Endodermal cell (in vitro differentiated cells): ENCODE data around the gene KIF25. TPM values are rescaled to one million over a fixed set of nuclear protein-coding genes. Genes with fewer than 3 reads are reported as not detected.

Source experiments
- DNase-seq: peaks from one replicate; pipeline ENCODE4 v3.0.0-alpha.2; 2017
- H3K27ac ChIP-seq: 2 replicates; pipeline ENCODE4 v1.5.1; 2013; ENCODE audit warnings: mild to moderate bottlenecking, low read depth, low read length, moderate library complexity
- H3K27me3 ChIP-seq: 2 replicates; pipeline ENCODE4 v1.6.1; 2013; ENCODE audit warnings: mild to moderate bottlenecking, low read length, moderate library complexity; ENCODE audit not compliant: insufficient read depth, control insufficient read depth, poor library complexity, severe bottlenecking
- H3K36me3 ChIP-seq: 2 replicates; pipeline ENCODE4 v1.7.0; 2013; ENCODE audit warnings: mild to moderate bottlenecking, low read length, moderate library complexity; ENCODE audit not compliant: control insufficient read depth, insufficient read depth
- H3K4me1 ChIP-seq: one replicate; pipeline ENCODE4 v1.7.0; 2013; ENCODE audit warnings: low read length; ENCODE audit not compliant: control insufficient read depth, insufficient read depth
- H3K4me3 ChIP-seq: 2 replicates; pipeline ENCODE4 v1.5.1; 2013; ENCODE audit warnings: mild to moderate bottlenecking, low read length, moderate library complexity
- H3K9ac ChIP-seq: 2 replicates; pipeline ENCODE4 v1.6.1; 2013; ENCODE audit warnings: mild to moderate bottlenecking, low read length, moderate library complexity; ENCODE audit not compliant: poor library complexity, severe bottlenecking; ENCODE audit errors: extremely low read depth
- H3K9me3 ChIP-seq: 2 replicates; pipeline ENCODE4 v1.6.1; 2013; ENCODE audit warnings: mild to moderate bottlenecking, low read length, moderate library complexity; ENCODE audit not compliant: control insufficient read depth
- H3K27ac Mint-ChIP-seq: 2 replicates; pipeline ENCODE4 v1.8.0; 2020; ENCODE audit warnings: mixed read lengths
- H3K27me3 Mint-ChIP-seq: 2 replicates; pipeline ENCODE4 v1.8.0; 2021; ENCODE audit warnings: mild to moderate bottlenecking, mixed read lengths; ENCODE audit not compliant: insufficient read depth
- H3K36me3 Mint-ChIP-seq: 2 replicates; pipeline ENCODE4 v1.8.0; 2020; ENCODE audit warnings: low read depth, mixed read lengths
- H3K4me1 Mint-ChIP-seq: 2 replicates; pipeline ENCODE4 v1.8.0; 2020; ENCODE audit warnings: mixed read lengths
- H3K4me3 Mint-ChIP-seq: 2 replicates; pipeline ENCODE4 v1.8.0; 2020; ENCODE audit warnings: mild to moderate bottlenecking, moderate library complexity, mixed read lengths
- H3K9me3 Mint-ChIP-seq: 2 replicates; pipeline ENCODE4 v1.8.0; 2020; ENCODE audit warnings: mild to moderate bottlenecking, mixed read lengths
- CTCF ChIP-seq: fragments of 200-600 bp; sonication (generic); conservative IDR thresholded peaks from 2 replicates; pipeline ENCODE4 v1.5.0; 2021; ENCODE audit warnings: antibody characterized with exemption, mild to moderate bottlenecking
- WGBS, 2 experiments: methylation state at CpG; one replicate each; pipeline versions ENCODE4 v1.1.5 to v1.1.7; 2013; ENCODE audit warnings: missing lambda C conversion rate in 2 of 2, mixed read lengths in 1 of 2; ENCODE audit not compliant: insufficient coverage in 1 of 2, insufficient read length in 1 of 2; 5-methylcytosine and 5-hydroxymethylcytosine counted together
- total RNA-seq, 2 donors: library from RNA; stranded (reverse); fragmentation: NEBNext Ultra II Directional in 1 of 2; extraction: Animal tissue kit (Norgen Biotek cat#: 25700) in 1 of 2; gene quantifications; 2 replicates in 1 of 2; 3 replicates in 1 of 2; pipeline ENCODE4 v1.2.1, GENCODE V29; 2021

The KIF25 gene
- total RNA-seq, 2 donors from 2014 or later, result 1.3 TPM; not detected in 1

GRCh38 chr6:168050225-168050880 is 52.9 kb downstream of the KIF25 start:
- no peaks in the 10 kb centered on the region for H3K9me3 Mint-ChIP-seq

GRCh38 chr6:168050881-168051586 is 53.6 kb downstream of the KIF25 start:
- Mint-ChIP-seq H3K4me1 (no peaks in the 10 kb centered on the region), H3K4me3 (no peak overlapping the region), H3K36me3 (no peaks in the 10 kb centered on the region), H3K27me3 (no peaks in the 10 kb centered on the region), H3K27ac (no peak overlapping the region), H3K9me3 (no peaks in the 10 kb centered on the region)
- Histone ChIP-seq H3K9ac (no peak overlapping the region), H3K27me3 (no peaks in the 10 kb centered on the region), H3K4me3 (no peak overlapping the region), H3K4me1 (no peaks in the 10 kb centered on the region), H3K9me3 (no peaks in the 10 kb centered on the region), H3K27ac (no peak overlapping the region), H3K36me3 (no peaks in the 10 kb centered on the region)
- 83 to 87% methylated on average over 11 to 23 of the region's 23 CpGs for WGBS, 2 experiments
- TF ChIP-seq CTCF, result peak; percentile 67
- DNase-seq, result peak; percentile 73

More at GRCh38 chr6:168050225-168050880, 52.9 kb downstream of the KIF25 start:
- no peak for TF ChIP-seq CTCF
- H3K27ac Mint-ChIP-seq, result no peak overlapping the region
- H3K27ac ChIP-seq, result no peak overlapping the region
- no peaks in the 10 kb centered on the region for H3K36me3 ChIP-seq
- no peak overlapping the region for H3K9ac ChIP-seq
- no peak overlapping the region for H3K4me3 Mint-ChIP-seq
- H3K27me3 ChIP-seq, result no peaks in the 10 kb centered on the region
- H3K27me3 Mint-ChIP-seq, result no peaks in the 10 kb centered on the region
- H3K4me3 ChIP-seq, result no peak overlapping the region
- no peaks in the 10 kb centered on the region for H3K4me1 Mint-ChIP-seq
- DNase-seq, result no peak
- WGBS, 2 experiments, result 86 to 94% methylated on average over 10 to 27 of the region's 27 CpGs
- H3K4me1 ChIP-seq, result no peaks in the 10 kb centered on the region
- no peaks in the 10 kb centered on the region for H3K9me3 ChIP-seq
- H3K36me3 Mint-ChIP-seq, result no peaks in the 10 kb centered on the region

- Mint-ChIP-seq H3K36me3 (no peaks in the 10 kb centered on the region), H3K27me3 (no peaks in the 10 kb centered on the region), H3K27ac (no peak overlapping the region), H3K9me3 (no peaks in the 10 kb centered on the region), H3K4me3 (no peak overlapping the region), H3K4me1 (no peaks in the 10 kb centered on the region)
- H3K27me3 ChIP-seq, result no peaks in the 10 kb centered on the region
- DNase-seq, result no peak
- no peaks in the 10 kb centered on the region for H3K9me3 ChIP-seq
- H3K36me3 ChIP-seq, result no peaks in the 10 kb centered on the region
- 91 to 100% methylated on average over 4 to 9 of the region's 9 CpGs for WGBS, 2 experiments
- H3K4me3 ChIP-seq, result no peak overlapping the region
- no peaks in the 10 kb centered on the region for H3K4me1 ChIP-seq
- H3K27ac ChIP-seq, result no peak overlapping the region
- no peak overlapping the region for H3K9ac ChIP-seq
- no peak for TF ChIP-seq CTCF
Measured at GRCh38 chr6:168051648-168052047, 54.2 kb downstream of the KIF25 start.
